ENCODE measurements around the gene ARHGAP15.

ARHGAP15 gene

GRCh38 chr2:143720095-143720664 lies 591.0 kb downstream of the ARHGAP15 start:
- H3K36me3 ChIP-seq (replicated peaks; ENCODE audit: insufficient read depth, low read length), result no peaks in the 10 kb centered on the region
- H3K9ac ChIP-seq (ENCODE audit: low read length), result no peak overlapping the region
- no peak overlapping the region for H3K4me3 ChIP-seq (ENCODE audit: low read length)
- H3K79me2 ChIP-seq (ENCODE audit: low read length), result no peaks in the 10 kb centered on the region
- TF ChIP-seq EZH2 (optimal IDR thresholded peaks at IDR 0.05; ENCODE audit: low read depth, low read length), result no peak
- no peak for TF ChIP-seq EZH2phosphoT487 (IDR thresholded peaks at IDR 0.05; ENCODE audit: low read length)
- no peak for TF ChIP-seq CTCF (IDR thresholded peaks at IDR 0.05; ENCODE audit: low read length)
- no peak overlapping the region for H3K4me2 ChIP-seq (ENCODE audit: low read depth, low read length)
- no peak overlapping the region for H3K27ac ChIP-seq (ENCODE audit: low read length)
- H3K9me3 ChIP-seq (replicated peaks; ENCODE audit: insufficient read depth, low read length), result no peaks in the 10 kb centered on the region
- no peaks in the 10 kb centered on the region for H3K27me3 ChIP-seq (replicated peaks; ENCODE audit: insufficient read depth, low read length)
- no peak for DNase-seq
- H2AFZ ChIP-seq (ENCODE audit: low read length), result no peak overlapping the region
- H3K4me1 ChIP-seq (ENCODE audit: low read length), result no peaks in the 10 kb centered on the region
- H3K9me2 ChIP-seq (replicated peaks; ENCODE audit: insufficient read depth, low read length), result no peaks in the 10 kb centered on the region
- H3F3A ChIP-seq (ENCODE audit: insufficient read depth, low read length), result no peaks in the 10 kb centered on the region
- no peaks in the 10 kb centered on the region for H4K20me1 ChIP-seq (ENCODE audit: insufficient read depth, low read length)

- no peak overlapping the region for H3K27ac ChIP-seq (ENCODE audit: low read length)
- H3K27me3 ChIP-seq (replicated peaks; ENCODE audit: insufficient read depth, low read length), result no peaks in the 10 kb centered on the region
- TF ChIP-seq EZH2 (optimal IDR thresholded peaks at IDR 0.05; ENCODE audit: low read depth, low read length) (no peak), CTCF (IDR thresholded peaks at IDR 0.05; ENCODE audit: low read length) (no peak), EZH2phosphoT487 (IDR thresholded peaks at IDR 0.05; ENCODE audit: low read length) (no peak)
- no peak overlapping the region for H3K4me2 ChIP-seq (ENCODE audit: low read depth, low read length)
- no peaks in the 10 kb centered on the region for H3K9me3 ChIP-seq (replicated peaks; ENCODE audit: insufficient read depth, low read length)
- no peaks in the 10 kb centered on the region for H4K20me1 ChIP-seq (ENCODE audit: insufficient read depth, low read length)
- DNase-seq, result no peak
- no peaks in the 10 kb centered on the region for H3F3A ChIP-seq (ENCODE audit: insufficient read depth, low read length)
- H3K9ac ChIP-seq (ENCODE audit: low read length), result no peak overlapping the region
- H3K4me3 ChIP-seq (ENCODE audit: low read length), result no peak overlapping the region
- no peaks in the 10 kb centered on the region for H3K36me3 ChIP-seq (replicated peaks; ENCODE audit: insufficient read depth, low read length)
- no peak overlapping the region for H2AFZ ChIP-seq (ENCODE audit: low read length)
- no peaks in the 10 kb centered on the region for H3K4me1 ChIP-seq (ENCODE audit: low read length)
- no peaks in the 10 kb centered on the region for H3K9me2 ChIP-seq (replicated peaks; ENCODE audit: insufficient read depth, low read length)
- H3K79me2 ChIP-seq (ENCODE audit: low read length), result no peaks in the 10 kb centered on the region
Measured at GRCh38 chr2:143725400-143725799, 596.2 kb downstream of the ARHGAP15 start.

GRCh38 chr2:143726151-143726845 lies 597.1 kb downstream of the ARHGAP15 start:
- H3K9me2 ChIP-seq (replicated peaks; ENCODE audit: insufficient read depth, low read length), result no peaks in the 10 kb centered on the region
- no peaks in the 10 kb centered on the region for H3K4me1 ChIP-seq (ENCODE audit: low read length)
- no peaks in the 10 kb centered on the region for H3K27me3 ChIP-seq (replicated peaks; ENCODE audit: insufficient read depth, low read length)
- no peak overlapping the region for H3K27ac ChIP-seq (ENCODE audit: low read length)
- no peaks in the 10 kb centered on the region for H3K9me3 ChIP-seq (replicated peaks; ENCODE audit: insufficient read depth, low read length)
- no peaks in the 10 kb centered on the region for H3F3A ChIP-seq (ENCODE audit: insufficient read depth, low read length)
- no peaks in the 10 kb centered on the region for H4K20me1 ChIP-seq (ENCODE audit: insufficient read depth, low read length)
- H3K4me2 ChIP-seq (ENCODE audit: low read depth, low read length), result no peak overlapping the region
- DNase-seq, result no peak
- no peak overlapping the region for H3K4me3 ChIP-seq (ENCODE audit: low read length)
- no peaks in the 10 kb centered on the region for H3K79me2 ChIP-seq (ENCODE audit: low read length)
- no peak overlapping the region for H2AFZ ChIP-seq (ENCODE audit: low read length)
- no peak overlapping the region for H3K9ac ChIP-seq (ENCODE audit: low read length)
- H3K36me3 ChIP-seq (replicated peaks; ENCODE audit: insufficient read depth, low read length), result no peaks in the 10 kb centered on the region
- TF ChIP-seq CTCF (IDR thresholded peaks at IDR 0.05; ENCODE audit: low read length) (no peak), EZH2phosphoT487 (IDR thresholded peaks at IDR 0.05; ENCODE audit: low read length) (no peak), EZH2 (optimal IDR thresholded peaks at IDR 0.05; ENCODE audit: low read depth, low read length) (no peak)

All from MM.1S (cell line).